H1 (cell line): ENCODE results near the gene GLDC.

Experiments used
- BACH1 ChIP-seq: IDR thresholded peaks from 2 replicates; pipeline ENCODE4 v1.6.1; 2012; ENCODE audit warnings: low read length, improper control_type of control experiment
- CEBPB ChIP-seq: IDR thresholded peaks from 2 replicates; pipeline ENCODE4 v1.6.1; 2012; ENCODE audit warnings: low read depth, low read length
- CHD7 ChIP-seq: fragments of 300-600 bp; sonication (generic); IDR thresholded peaks from 2 replicates; pipeline ENCODE4 v1.7.1; 2012; ENCODE audit warnings: low read length, moderate library complexity, mild to moderate bottlenecking, inconsistent platforms; ENCODE audit not compliant: insufficient replicate concordance
- CTCF ChIP-seq, 3 experiments: IDR thresholded peaks; 1 replicate in 2 of 3; 2 replicates in 1 of 3; pipeline versions ENCODE4 v1.5.1 to v1.6.1; 2011; ENCODE audit warnings: low read length in 3 of 3, mild to moderate bottlenecking in 3 of 3, inconsistent platforms in 2 of 3, low read depth in 1 of 3, moderate library complexity in 1 of 3; ENCODE audit not compliant: insufficient read depth in 1 of 3; ENCODE audit errors: control extremely low read depth in 1 of 3
- EZH2 ChIP-seq: fragments of 200-600 bp; sonication (generic); IDR thresholded peaks from 2 replicates; pipeline ENCODE4 v1.7.1; 2012; ENCODE audit warnings: low read depth, mild to moderate bottlenecking, moderate library complexity, low read length, inconsistent platforms; ENCODE audit not compliant: severe bottlenecking
- KDM1A ChIP-seq: fragments of 200-600, 300-600 bp; sonication (generic); IDR thresholded peaks from 2 replicates; pipeline ENCODE4 v1.7.1; 2016; ENCODE audit warnings: mild to moderate bottlenecking, low read length, borderline replicate concordance
- MAFK ChIP-seq: IDR thresholded peaks from 2 replicates; pipeline ENCODE4 v1.6.1; 2012; ENCODE audit warnings: low read depth, mild to moderate bottlenecking, improper control_type of control experiment, low read length
- POLR2A ChIP-seq, 2 experiments: IDR thresholded peaks; 1 replicate in 1 of 2; 2 replicates in 1 of 2; pipeline ENCODE4 v1.6.1; 2011; ENCODE audit warnings: low read depth in 2 of 2, low read length in 2 of 2, mild to moderate bottlenecking in 2 of 2; ENCODE audit errors: control extremely low read depth in 1 of 2
- RAD21 ChIP-seq, 2 experiments: IDR thresholded peaks in 1 of 2; conservative IDR thresholded peaks in 1 of 2; 2 replicates each; pipeline ENCODE4 v1.6.1; 2011; ENCODE audit warnings: low read depth in 2 of 2, low read length in 2 of 2, improper control_type of control experiment in 1 of 2, inconsistent platforms in 1 of 2, mild to moderate bottlenecking in 1 of 2, moderate library complexity in 1 of 2
- SP1 ChIP-seq: IDR thresholded peaks from 2 replicates; pipeline ENCODE4 v1.6.1; 2011; ENCODE audit warnings: low read depth, low read length
- SUZ12 ChIP-seq: fragments of 200-600 bp; sonication (generic); IDR thresholded peaks from 2 replicates; pipeline ENCODE4 v1.6.1; 2012; ENCODE audit warnings: mild to moderate bottlenecking, inconsistent platforms, low read length, moderate library complexity, mixed read lengths

- TF ChIP-seq EZH2: no peak
- TF ChIP-seq MAFK: no peak
- TF ChIP-seq SUZ12: no peak
- no peak for TF ChIP-seq KDM1A
- no peak for TF ChIP-seq POLR2A (IDR thresholded peaks at IDR 0.05; ENCODE audit: control extremely low read depth in 1 of 2, low read depth in 2 of 2, low read length in 2 of 2)
- TF ChIP-seq CTCF (IDR thresholded peaks at IDR 0.05; ENCODE audit: control extremely low read depth in 1 of 3, insufficient read depth in 1 of 3, low read depth in 1 of 3, low read length in 3 of 3): no peak
- TF ChIP-seq BACH1: no peak
- TF ChIP-seq CEBPB: no peak
- no peak for TF ChIP-seq RAD21 (IDR thresholded peaks at IDR 0.05 in 1 of 2, conservative IDR thresholded peaks at IDR 0.05 in 1 of 2; ENCODE audit: low read depth in 2 of 2, low read length in 2 of 2)
- TF ChIP-seq SP1: no peak
- no peak for TF ChIP-seq CHD7
Observed at GRCh38 chr9:6625363-6625762, 20.2 kb downstream of the GLDC start.
